ENCODE measurements around the gene ATRX.

GRCh38 chrX:77802201-77802600, 16.2 kb upstream of the ATRX start:
- no peak for TF ChIP-seq TCF12 (IDR thresholded peaks at IDR 0.05; ENCODE audit: low read depth, low read length)
- TF ChIP-seq MXI1 (IDR thresholded peaks at IDR 0.05; ENCODE audit: low read depth, low read length): no peak
- TF ChIP-seq ATF2 (IDR thresholded peaks at IDR 0.05; ENCODE audit: low read length): no peak
- TF ChIP-seq CTCF (IDR thresholded peaks at IDR 0.05 in 2 of 3, conservative IDR thresholded peaks at IDR 0.05 in 1 of 3; ENCODE audit: control insufficient read depth in 2 of 3, extremely low read depth in 1 of 3, insufficient read depth in 1 of 3, low read depth in 3 of 3, low read length in 3 of 3): no peak
- no peak for TF ChIP-seq TAF1 (IDR thresholded peaks at IDR 0.05; ENCODE audit: borderline replicate concordance, low read depth, low read length)
- no peak for TF ChIP-seq YY1 (IDR thresholded peaks at IDR 0.05; ENCODE audit: low read depth, low read length)
- TF ChIP-seq USF1 (IDR thresholded peaks at IDR 0.05; ENCODE audit: borderline replicate concordance, extremely low read length, insufficient read depth, low read depth, low read length): no peak
- no peak for TF ChIP-seq SRF (IDR thresholded peaks at IDR 0.05; ENCODE audit: low read depth in 2 of 2, low read length in 2 of 2)
- no peak for TF ChIP-seq POLR2A (IDR thresholded peaks at IDR 0.05; ENCODE audit: low read depth, low read length)
- TF ChIP-seq EZH2 (IDR thresholded peaks at IDR 0.05; ENCODE audit: borderline replicate concordance, control insufficient read depth, low read depth, low read length): no peak
- no peak for TF ChIP-seq EP300 (IDR thresholded peaks at IDR 0.05; ENCODE audit: borderline replicate concordance in 1 of 2, control insufficient read depth in 1 of 2, low read depth in 2 of 2, low read length in 2 of 2)
